Measurements from ENCODE around the gene WDR17.

WDR17 gene

DNA sequence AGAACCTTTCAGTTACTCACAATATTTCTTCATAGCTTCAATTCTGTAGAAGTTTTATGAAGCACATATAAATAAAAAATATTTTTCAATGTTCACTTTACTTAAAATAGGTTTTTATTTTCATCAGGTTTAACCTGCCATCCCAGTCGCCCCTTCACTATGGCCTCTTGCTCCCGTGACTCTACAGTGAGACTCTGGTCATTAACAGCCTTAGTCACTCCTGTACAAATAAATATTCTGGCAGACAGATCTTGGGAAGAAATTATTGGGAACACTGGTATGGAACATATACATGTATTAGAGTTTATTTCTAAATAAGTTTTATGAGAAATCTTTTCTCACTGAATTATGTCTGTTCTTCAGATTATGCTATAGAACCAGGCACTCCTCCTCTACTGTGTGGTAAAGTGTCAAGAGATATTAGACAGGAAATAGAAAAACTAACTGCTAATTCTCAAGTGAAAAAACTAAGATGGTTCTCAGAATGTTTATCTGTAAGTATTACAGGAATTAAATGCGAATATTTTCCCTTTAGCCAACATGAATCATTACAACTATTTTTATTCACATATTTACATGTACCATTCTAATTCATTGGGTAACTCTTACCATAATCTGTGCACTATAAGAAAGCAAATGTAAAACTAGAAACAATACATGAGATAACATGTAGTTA, 84.2 kb downstream of the WDR17 start:
- no peak for TF ChIP-seq EZH2phosphoT487 (IDR thresholded peaks at IDR 0.05; ENCODE audit: low read depth)
- TF ChIP-seq CTCF (IDR thresholded peaks at IDR 0.05; ENCODE audit: low read depth, low read length) = no peak
- no peaks in the 10 kb centered on the region for H3K9me3 ChIP-seq (ENCODE audit: insufficient read depth, low read length)
- H4K20me1 ChIP-seq (ENCODE audit: insufficient read depth, low read length) = no peaks in the 10 kb centered on the region
- H3K79me2 ChIP-seq (ENCODE audit: low read length) = no peaks in the 10 kb centered on the region
- no peak overlapping the region for H2AFZ ChIP-seq (ENCODE audit: low read depth, low read length)
- H3K9ac ChIP-seq (ENCODE audit: low read length) = no peak overlapping the region
- no peak overlapping the region for H3K4me3 ChIP-seq (ENCODE audit: low read length)
- no peaks in the 10 kb centered on the region for H3K27me3 ChIP-seq (ENCODE audit: low read depth, low read length)
- H3K4me1 ChIP-seq (ENCODE audit: low read length) = no peaks in the 10 kb centered on the region
- H3K4me2 ChIP-seq (ENCODE audit: low read length) = no peak overlapping the region
- no peak overlapping the region for H3K27ac ChIP-seq (ENCODE audit: low read length)
- no peaks in the 10 kb centered on the region for H3K36me3 ChIP-seq (replicated peaks; ENCODE audit: low read depth, low read length)

DNA sequence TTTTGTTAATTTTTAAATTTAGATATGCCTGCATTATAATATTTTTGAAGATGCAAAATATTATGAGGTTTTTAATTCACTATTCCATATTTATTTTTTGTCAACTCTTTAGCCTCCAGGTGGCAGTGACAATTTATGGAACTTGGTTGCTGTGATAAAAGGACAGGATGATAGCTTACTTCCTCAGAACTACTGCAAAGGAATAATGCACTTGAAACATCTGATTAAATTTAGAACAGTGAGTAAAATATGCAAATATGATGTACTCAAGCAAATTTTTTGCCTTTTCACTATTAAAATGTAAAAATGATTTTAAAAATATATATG, 84.7 kb downstream of the WDR17 start:
- Histone ChIP-seq H3K4me2 (ENCODE audit: low read length) (no peak overlapping the region), H4K20me1 (ENCODE audit: insufficient read depth, low read length) (no peaks in the 10 kb centered on the region), H3K9me3 (ENCODE audit: insufficient read depth, low read length) (no peaks in the 10 kb centered on the region), H3K27me3 (ENCODE audit: low read depth, low read length) (no peaks in the 10 kb centered on the region), H3K4me1 (ENCODE audit: low read length) (no peaks in the 10 kb centered on the region), H3K36me3 (replicated peaks; ENCODE audit: low read depth, low read length) (no peaks in the 10 kb centered on the region), H3K27ac (ENCODE audit: low read length) (no peak overlapping the region), H3K79me2 (ENCODE audit: low read length) (no peaks in the 10 kb centered on the region), H3K9ac (ENCODE audit: low read length) (no peak overlapping the region), H3K4me3 (ENCODE audit: low read length) (no peak overlapping the region), H2AFZ (ENCODE audit: low read depth, low read length) (no peak overlapping the region)
- peak; percentile 72 for TF ChIP-seq CTCF (IDR thresholded peaks at IDR 0.05; ENCODE audit: low read depth, low read length)
- no peak for TF ChIP-seq EZH2phosphoT487 (IDR thresholded peaks at IDR 0.05; ENCODE audit: low read depth)

DNA sequence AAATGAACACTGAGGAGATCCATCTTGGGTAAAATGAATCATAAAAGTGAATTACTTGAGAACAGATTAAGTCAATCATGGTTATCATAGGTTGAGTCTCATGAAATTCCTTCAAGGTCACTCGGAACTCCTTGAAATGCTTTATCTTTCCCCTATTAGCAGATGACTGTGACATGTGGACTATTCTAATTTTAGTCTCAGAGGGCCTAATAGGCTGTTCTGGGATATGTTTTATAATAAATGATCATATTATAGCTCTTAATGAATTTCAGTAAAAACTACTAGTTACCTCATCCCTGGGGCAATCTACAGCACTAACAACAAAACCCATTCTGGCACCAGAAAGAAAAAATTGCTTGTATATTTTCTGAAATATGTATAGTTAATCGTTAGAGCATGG, 85.1 kb downstream of the WDR17 start:
- no peaks in the 10 kb centered on the region for H4K20me1 ChIP-seq (ENCODE audit: insufficient read depth, low read length)
- no peaks in the 10 kb centered on the region for H3K79me2 ChIP-seq (ENCODE audit: low read length)
- H3K9me3 ChIP-seq (ENCODE audit: insufficient read depth, low read length) = no peaks in the 10 kb centered on the region
- no peak for TF ChIP-seq EZH2phosphoT487 (IDR thresholded peaks at IDR 0.05; ENCODE audit: low read depth)
- no peak for TF ChIP-seq CTCF (IDR thresholded peaks at IDR 0.05; ENCODE audit: low read depth, low read length)
- no peak overlapping the region for H3K27ac ChIP-seq (ENCODE audit: low read length)
- no peaks in the 10 kb centered on the region for H3K27me3 ChIP-seq (ENCODE audit: low read depth, low read length)
- H3K36me3 ChIP-seq (replicated peaks; ENCODE audit: low read depth, low read length) = no peaks in the 10 kb centered on the region
- H3K4me3 ChIP-seq (ENCODE audit: low read length) = no peak overlapping the region
- H3K4me1 ChIP-seq (ENCODE audit: low read length) = no peaks in the 10 kb centered on the region
- no peak overlapping the region for H2AFZ ChIP-seq (ENCODE audit: low read depth, low read length)
- H3K4me2 ChIP-seq (ENCODE audit: low read length) = no peak overlapping the region
- no peak overlapping the region for H3K9ac ChIP-seq (ENCODE audit: low read length)

- Histone ChIP-seq H3K4me2 (ENCODE audit: low read length) (no peak overlapping the region), H3K9ac (ENCODE audit: low read length) (no peak overlapping the region), H3K27me3 (ENCODE audit: low read depth, low read length) (no peaks in the 10 kb centered on the region), H4K20me1 (ENCODE audit: insufficient read depth, low read length) (no peaks in the 10 kb centered on the region), H3K36me3 (replicated peaks; ENCODE audit: low read depth, low read length) (no peaks in the 10 kb centered on the region), H3K79me2 (ENCODE audit: low read length) (no peaks in the 10 kb centered on the region), H3K27ac (ENCODE audit: low read length) (no peak overlapping the region), H3K4me3 (ENCODE audit: low read length) (no peak overlapping the region), H3K4me1 (ENCODE audit: low read length) (no peaks in the 10 kb centered on the region), H2AFZ (ENCODE audit: low read depth, low read length) (no peak overlapping the region), H3K9me3 (ENCODE audit: insufficient read depth, low read length) (no peaks in the 10 kb centered on the region)
- TF ChIP-seq EZH2phosphoT487 (IDR thresholded peaks at IDR 0.05; ENCODE audit: low read depth) (no peak), CTCF (IDR thresholded peaks at IDR 0.05; ENCODE audit: low read depth, low read length) (no peak)
Observed at GRCh38 chr4:176153124-176153523, 87.5 kb downstream of the WDR17 start.
